ENCODE data around the gene ARG2.

- no peak for TF ChIP-seq CTCF (IDR thresholded peaks at IDR 0.05)
- TF ChIP-seq EP300 (IDR thresholded peaks at IDR 0.05): no peak
Measured at GRCh38 chr14:67646131-67646530, 26.4 kb downstream of the ARG2 start.

Measured in suprapubic skin (tissue), 3 donors.